ENCODE data around the gene TOX2.

The TOX2 gene

GRCh38 chr20:43900496-43900895, 14.2 kb upstream of the TOX2 start:
- Histone ChIP-seq H3K9ac (no peak overlapping the region), H2AFZ (no peak overlapping the region), H3K27ac (no peak overlapping the region), H3K79me2 (no peaks in the 10 kb centered on the region), H3K36me3 (ENCODE audit: control insufficient read depth, insufficient read depth, low read length) (no peaks in the 10 kb centered on the region), H3K9me3 (ENCODE audit: control insufficient read depth, low read length) (no peaks in the 10 kb centered on the region), H3K27me3 (ENCODE audit: control insufficient read depth, insufficient read depth, low read length) (no peaks in the 10 kb centered on the region), H3K4me2 (ENCODE audit: low read length) (no peak overlapping the region), H3K4me3 (ENCODE audit: low read depth, low read length) (no peak overlapping the region), H3K4me1 (no peaks in the 10 kb centered on the region)
- TF ChIP-seq, protein P1, sequence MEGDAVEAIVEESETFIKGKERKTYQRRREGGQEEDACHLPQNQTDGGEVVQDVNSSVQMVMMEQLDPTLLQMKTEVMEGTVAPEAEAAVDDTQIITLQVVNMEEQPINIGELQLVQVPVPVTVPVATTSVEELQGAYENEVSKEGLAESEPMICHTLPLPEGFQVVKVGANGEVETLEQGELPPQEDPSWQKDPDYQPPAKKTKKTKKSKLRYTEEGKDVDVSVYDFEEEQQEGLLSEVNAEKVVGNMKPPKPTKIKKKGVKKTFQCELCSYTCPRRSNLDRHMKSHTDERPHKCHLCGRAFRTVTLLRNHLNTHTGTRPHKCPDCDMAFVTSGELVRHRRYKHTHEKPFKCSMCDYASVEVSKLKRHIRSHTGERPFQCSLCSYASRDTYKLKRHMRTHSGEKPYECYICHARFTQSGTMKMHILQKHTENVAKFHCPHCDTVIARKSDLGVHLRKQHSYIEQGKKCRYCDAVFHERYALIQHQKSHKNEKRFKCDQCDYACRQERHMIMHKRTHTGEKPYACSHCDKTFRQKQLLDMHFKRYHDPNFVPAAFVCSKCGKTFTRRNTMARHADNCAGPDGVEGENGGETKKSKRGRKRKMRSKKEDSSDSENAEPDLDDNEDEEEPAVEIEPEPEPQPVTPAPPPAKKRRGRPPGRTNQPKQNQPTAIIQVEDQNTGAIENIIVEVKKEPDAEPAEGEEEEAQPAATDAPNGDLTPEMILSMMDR (IDR thresholded peaks at IDR 0.05): no peak

GRCh38 chr20:43901296-43901695, 13.4 kb upstream of the TOX2 start:
- Histone ChIP-seq H3K4me2 (ENCODE audit: low read length) (no peak overlapping the region), H3K27ac (no peak overlapping the region), H3K36me3 (ENCODE audit: control insufficient read depth, insufficient read depth, low read length) (no peaks in the 10 kb centered on the region), H3K4me3 (ENCODE audit: low read depth, low read length) (no peak overlapping the region), H3K9ac (no peak overlapping the region), H3K4me1 (no peaks in the 10 kb centered on the region), H3K9me3 (ENCODE audit: control insufficient read depth, low read length) (no peaks in the 10 kb centered on the region), H3K27me3 (ENCODE audit: control insufficient read depth, insufficient read depth, low read length) (no peaks in the 10 kb centered on the region), H2AFZ (no peak overlapping the region), H3K79me2 (no peaks in the 10 kb centered on the region)
- TF ChIP-seq, protein P1 (IDR thresholded peaks at IDR 0.05): no peak

GRCh38 chr20:43903953-43904826, 10.5 kb upstream of the TOX2 start:
- TF ChIP-seq, protein P1 (IDR thresholded peaks at IDR 0.05): no peak
- no peak overlapping the region for H2AFZ ChIP-seq
- H3K36me3 ChIP-seq (ENCODE audit: control insufficient read depth, insufficient read depth, low read length): no peaks in the 10 kb centered on the region
- no peaks in the 10 kb centered on the region for H3K4me1 ChIP-seq
- H3K9ac ChIP-seq: no peak overlapping the region
- no peaks in the 10 kb centered on the region for H3K9me3 ChIP-seq (ENCODE audit: control insufficient read depth, low read length)
- no peak overlapping the region for H3K27ac ChIP-seq
- H3K4me2 ChIP-seq (ENCODE audit: low read length): no peak overlapping the region
- H3K79me2 ChIP-seq: no peaks in the 10 kb centered on the region
- no peaks in the 10 kb centered on the region for H3K27me3 ChIP-seq (ENCODE audit: control insufficient read depth, insufficient read depth, low read length)
- H3K4me3 ChIP-seq (ENCODE audit: low read depth, low read length): no peak overlapping the region

DNA sequence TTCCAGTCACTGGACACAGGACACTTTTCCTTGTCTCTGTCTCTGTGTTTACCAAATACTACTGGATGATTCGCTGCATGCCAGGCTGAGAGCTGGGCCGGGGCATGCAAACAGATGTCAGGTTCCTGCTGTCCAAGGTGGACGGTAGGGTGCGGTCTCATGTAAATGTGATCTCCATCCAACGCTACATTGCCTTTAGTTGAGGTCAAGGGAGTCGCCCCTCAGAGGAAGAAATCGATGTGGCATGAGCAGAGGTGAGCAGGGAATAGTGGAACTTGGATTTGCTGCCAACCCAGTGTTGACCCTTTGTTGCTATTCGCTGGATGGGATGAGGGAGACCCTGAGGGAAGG, 9.8 kb upstream of the TOX2 start:
- H3K9ac ChIP-seq: no peak overlapping the region
- H3K9me3 ChIP-seq (ENCODE audit: control insufficient read depth, low read length): no peaks in the 10 kb centered on the region
- H3K27ac ChIP-seq: no peak overlapping the region
- H2AFZ ChIP-seq: no peak overlapping the region
- H3K4me1 ChIP-seq: no peaks in the 10 kb centered on the region
- no peaks in the 10 kb centered on the region for H3K27me3 ChIP-seq (ENCODE audit: control insufficient read depth, insufficient read depth, low read length)
- no peak overlapping the region for H3K4me3 ChIP-seq (ENCODE audit: low read depth, low read length)
- H3K36me3 ChIP-seq (ENCODE audit: control insufficient read depth, insufficient read depth, low read length): no peaks in the 10 kb centered on the region
- no peak overlapping the region for H3K4me2 ChIP-seq (ENCODE audit: low read length)
- TF ChIP-seq, protein P1 (IDR thresholded peaks at IDR 0.05): no peak
- no peaks in the 10 kb centered on the region for H3K79me2 ChIP-seq

- no peak overlapping the region for H3K27ac ChIP-seq
- H3K27me3 ChIP-seq (ENCODE audit: control insufficient read depth, insufficient read depth, low read length): no peaks in the 10 kb centered on the region
- TF ChIP-seq, protein P1 (IDR thresholded peaks at IDR 0.05): no peak
- no peak overlapping the region for H3K4me2 ChIP-seq (ENCODE audit: low read length)
- H3K4me1 ChIP-seq: no peaks in the 10 kb centered on the region
- no peaks in the 10 kb centered on the region for H3K36me3 ChIP-seq (ENCODE audit: control insufficient read depth, insufficient read depth, low read length)
- no peaks in the 10 kb centered on the region for H3K9me3 ChIP-seq (ENCODE audit: control insufficient read depth, low read length)
- no peak overlapping the region for H3K9ac ChIP-seq
- H2AFZ ChIP-seq: no peak overlapping the region
- no peak overlapping the region for H3K4me3 ChIP-seq (ENCODE audit: low read depth, low read length)
- H3K79me2 ChIP-seq: no peaks in the 10 kb centered on the region
These were observed 8.1 kb upstream of the TOX2 start for GRCh38 chr20:43906505-43907034.

Data from parathyroid adenoma (tissue), 2 donors.